ENCODE data around the gene APIP.

Gene APIP, protein sequence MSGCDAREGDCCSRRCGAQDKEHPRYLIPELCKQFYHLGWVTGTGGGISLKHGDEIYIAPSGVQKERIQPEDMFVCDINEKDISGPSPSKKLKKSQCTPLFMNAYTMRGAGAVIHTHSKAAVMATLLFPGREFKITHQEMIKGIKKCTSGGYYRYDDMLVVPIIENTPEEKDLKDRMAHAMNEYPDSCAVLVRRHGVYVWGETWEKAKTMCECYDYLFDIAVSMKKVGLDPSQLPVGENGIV

DNA sequence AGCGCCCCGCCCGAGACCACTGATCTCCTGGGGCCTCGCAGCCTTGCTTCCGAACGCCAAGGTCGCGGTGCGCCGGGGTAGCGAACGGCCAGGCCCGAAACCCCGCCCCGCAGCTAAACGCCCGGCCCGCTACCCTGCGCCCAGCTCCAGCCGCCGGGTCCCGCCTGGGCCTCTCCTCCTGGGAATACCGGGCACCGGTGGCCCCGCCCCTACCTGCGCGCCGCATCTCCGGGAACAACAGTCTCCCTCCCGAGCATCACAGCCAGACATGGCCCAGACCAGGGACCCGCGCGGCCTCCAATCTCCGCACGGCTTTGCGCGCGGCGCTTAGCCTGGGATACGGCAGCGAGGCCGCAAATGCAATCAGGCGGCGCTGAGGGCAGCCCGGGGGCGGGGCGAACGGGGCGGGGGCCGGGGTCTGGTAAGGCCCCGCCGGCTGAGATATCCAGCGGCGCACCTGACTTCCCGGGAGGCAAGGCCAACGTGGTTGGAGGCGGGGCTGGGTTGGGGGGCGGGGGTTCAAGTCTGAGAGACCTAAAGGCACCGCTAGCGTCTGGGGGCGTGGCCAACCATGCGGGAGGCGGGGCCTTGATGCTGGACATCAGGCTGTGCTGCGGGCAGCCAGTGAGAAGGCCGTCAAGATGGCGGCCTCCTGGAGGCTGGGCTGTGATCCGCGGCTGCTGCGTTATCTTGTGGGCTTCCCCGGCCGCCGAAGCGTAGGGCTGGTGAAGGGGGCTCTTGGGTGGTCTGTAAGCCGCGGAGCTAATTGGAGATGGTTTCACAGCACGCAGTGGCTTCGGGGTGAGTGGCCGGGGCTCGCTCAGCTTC, at the start of gene APIP, which contains the start of gene PDHX:
TSS of gene APIP (minus strand) at position 365 of the 828 bp plus-strand sequence. CDS start at position 270, 95 bp downstream.
TSS of gene PDHX (plus strand) at position 604 of the 828 bp plus-strand sequence. CDS start at position 642, 38 bp downstream.
- Mint-ChIP-seq H3K9me3 (no peaks in the 10 kb centered on the region), H3K36me3 (ENCODE audit: low read depth) (peaks cover 47% of the 10 kb centered on the region), H3K27me3 (no peaks in the 10 kb centered on the region), H3K4me1 (ENCODE audit: low read depth) (peaks cover 61% of the 10 kb centered on the region), H3K4me3 (peak within 1 kb of the TSS; percentile 96), H3K27ac (peak within 1 kb of the TSS; percentile 98)
- intact Hi-C loops (cut with micrococcal nuclease) = loop anchor here (5.0 kb wide), 1 partner anchor 864 kb away; the partner anchor contains the start of gene CAPRIN1

DNA sequence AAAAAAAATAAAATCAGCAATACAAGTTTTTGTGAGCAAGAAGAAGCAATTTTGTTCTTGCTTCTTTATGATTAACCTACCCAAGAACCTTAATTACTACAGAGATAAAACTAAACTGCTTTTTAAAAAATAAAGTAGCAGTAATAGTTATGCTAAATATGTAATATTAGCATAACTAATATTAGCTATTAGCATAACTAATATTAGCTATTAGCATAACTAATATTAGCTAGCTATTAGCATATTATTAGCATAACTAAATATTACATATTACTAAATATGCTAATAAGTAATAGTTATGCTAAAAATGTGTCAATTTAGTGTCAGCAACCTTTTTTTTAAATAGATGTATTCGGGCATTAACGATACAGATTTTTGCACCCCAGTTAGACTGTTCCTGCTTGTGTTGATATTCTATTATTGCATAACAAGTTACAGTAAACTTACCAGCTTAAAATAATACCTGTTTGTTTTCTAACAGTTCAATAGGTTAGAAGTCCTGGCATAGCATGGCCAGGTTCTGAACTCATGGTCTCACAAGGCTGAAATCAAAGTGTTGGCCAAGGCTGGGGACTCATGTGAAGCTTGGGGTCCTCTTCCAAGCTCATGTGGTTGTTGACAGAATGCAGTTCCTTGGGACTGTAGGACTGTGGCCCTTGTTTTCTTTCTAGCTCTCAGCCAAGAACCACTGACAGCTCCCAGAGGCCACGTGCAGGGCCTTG, 48.6 kb upstream of the APIP start:
- Mint-ChIP-seq H3K27me3 (no peaks in the 10 kb centered on the region), H3K4me3 (no peak overlapping the region), H3K27ac (no peak overlapping the region), H3K4me1 (ENCODE audit: low read depth) (no peaks in the 10 kb centered on the region), H3K9me3 (no peaks in the 10 kb centered on the region), H3K36me3 (ENCODE audit: low read depth) (peaks cover 54% of the 10 kb centered on the region)
- intact Hi-C loops (cut with micrococcal nuclease) = no loop called here

DNA sequence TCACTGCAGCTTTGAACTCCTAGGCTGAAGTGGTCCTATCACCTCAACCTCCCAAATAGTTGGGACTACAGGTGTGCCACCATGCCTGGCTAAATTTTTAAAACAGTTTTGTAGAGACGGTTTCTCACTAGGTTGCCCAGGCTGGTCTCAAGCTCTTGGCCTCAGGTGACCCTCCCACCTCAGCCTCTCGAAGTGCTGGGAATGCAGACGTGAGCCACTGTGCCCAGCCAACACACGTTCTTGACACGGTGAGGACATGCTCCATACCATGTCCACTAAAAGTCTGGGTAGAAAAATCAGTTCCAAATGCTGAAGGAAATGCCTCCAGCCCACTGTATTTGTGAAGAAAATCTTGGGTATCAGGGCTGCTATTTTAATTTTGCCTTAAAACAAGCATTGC, 47.2 kb upstream of the APIP start:
- H3K4me3 Mint-ChIP-seq = no peak overlapping the region
- peaks cover 56% of the 10 kb centered on the region for H3K36me3 Mint-ChIP-seq (ENCODE audit: low read depth)
- no peaks in the 10 kb centered on the region for H3K9me3 Mint-ChIP-seq
- H3K27me3 Mint-ChIP-seq = no peaks in the 10 kb centered on the region
- intact Hi-C loops (cut with micrococcal nuclease) = no loop called here
- peaks cover 6% of the 10 kb centered on the region for H3K4me1 Mint-ChIP-seq (ENCODE audit: low read depth)
- no peak overlapping the region for H3K27ac Mint-ChIP-seq

DNA sequence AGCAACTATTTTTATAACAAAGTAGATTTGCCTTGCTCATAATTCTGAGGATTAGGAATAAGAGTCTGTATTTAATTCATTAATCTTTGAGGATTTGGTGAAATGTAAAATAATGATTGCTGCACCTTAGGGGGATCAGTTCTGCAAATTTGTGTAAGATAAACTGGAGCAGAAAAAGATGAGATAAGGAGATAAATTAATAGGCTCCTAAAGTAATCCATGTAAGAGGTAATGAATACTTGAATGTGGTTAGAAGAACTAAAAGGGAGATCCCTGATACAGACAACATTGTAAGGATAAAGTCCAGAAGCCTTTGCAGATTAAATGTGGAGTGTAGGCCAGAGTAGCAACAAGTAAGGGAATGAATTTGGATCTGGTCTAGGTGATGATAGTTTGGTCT, 45.9 kb upstream of the APIP start:
- no peak overlapping the region for H3K4me3 Mint-ChIP-seq
- H3K27ac Mint-ChIP-seq = no peak overlapping the region
- H3K36me3 Mint-ChIP-seq (ENCODE audit: low read depth) = peaks cover 47% of the 10 kb centered on the region
- peaks cover 8% of the 10 kb centered on the region for H3K4me1 Mint-ChIP-seq (ENCODE audit: low read depth)
- H3K9me3 Mint-ChIP-seq = no peaks in the 10 kb centered on the region
- intact Hi-C loops (cut with micrococcal nuclease) = no loop called here
- H3K27me3 Mint-ChIP-seq = no peaks in the 10 kb centered on the region

DNA sequence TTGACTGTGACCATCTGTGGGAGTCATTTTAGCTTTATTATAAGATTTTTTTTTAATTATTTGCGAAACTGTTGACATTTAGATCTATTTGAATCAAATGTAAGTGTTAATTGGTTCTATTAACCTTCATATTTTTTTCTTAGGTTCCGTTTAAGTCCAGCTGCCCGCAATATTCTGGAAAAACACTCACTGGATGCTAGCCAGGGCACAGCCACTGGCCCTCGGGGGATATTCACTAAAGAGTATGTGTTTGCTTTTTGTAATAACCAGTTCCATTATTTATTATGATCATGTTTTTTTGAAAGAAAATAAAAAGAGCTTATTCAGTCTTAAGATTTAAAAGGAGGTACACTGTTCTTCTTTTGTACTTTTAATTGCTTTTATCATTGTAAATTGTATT, 44.1 kb upstream of the APIP start:
- intact Hi-C loops (cut with micrococcal nuclease) = no loop called here
- H3K27ac Mint-ChIP-seq = no peak overlapping the region

DNA sequence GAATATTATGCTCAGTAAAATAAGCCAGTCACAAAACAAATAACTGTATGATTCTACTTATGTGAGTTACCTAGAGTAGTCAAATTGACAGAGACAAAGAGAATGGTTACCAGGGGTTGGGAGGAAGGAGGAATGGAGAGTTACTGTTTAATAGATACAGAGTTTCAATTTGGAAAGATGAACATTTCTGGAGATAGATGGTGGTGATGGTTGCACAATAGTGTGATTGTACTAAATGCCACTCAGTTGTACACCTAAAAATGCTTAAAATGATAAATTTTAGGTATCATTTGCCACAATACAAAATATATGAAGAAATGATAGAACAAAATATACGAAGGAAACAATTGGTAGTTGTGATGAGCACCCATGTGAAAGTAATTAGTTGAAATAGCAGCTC, 43.6 kb upstream of the APIP start:
- peaks cover 12% of the 10 kb centered on the region for H3K4me1 Mint-ChIP-seq (ENCODE audit: low read depth)
- H3K4me3 Mint-ChIP-seq = no peak overlapping the region
- peaks cover 36% of the 10 kb centered on the region for H3K36me3 Mint-ChIP-seq (ENCODE audit: low read depth)
- H3K27ac Mint-ChIP-seq = no peak overlapping the region
- intact Hi-C loops (cut with micrococcal nuclease) = no loop called here
- no peaks in the 10 kb centered on the region for H3K27me3 Mint-ChIP-seq
- H3K9me3 Mint-ChIP-seq = no peaks in the 10 kb centered on the region

More for the DNA sequence above, 44.1 kb upstream of the APIP start:
- peaks cover 12% of the 10 kb centered on the region for H3K4me1 Mint-ChIP-seq (ENCODE audit: low read depth)
- H3K4me3 Mint-ChIP-seq = no peak overlapping the region
- H3K27me3 Mint-ChIP-seq = no peaks in the 10 kb centered on the region
- peaks cover 36% of the 10 kb centered on the region for H3K36me3 Mint-ChIP-seq (ENCODE audit: low read depth)
- no peaks in the 10 kb centered on the region for H3K9me3 Mint-ChIP-seq

DNA sequence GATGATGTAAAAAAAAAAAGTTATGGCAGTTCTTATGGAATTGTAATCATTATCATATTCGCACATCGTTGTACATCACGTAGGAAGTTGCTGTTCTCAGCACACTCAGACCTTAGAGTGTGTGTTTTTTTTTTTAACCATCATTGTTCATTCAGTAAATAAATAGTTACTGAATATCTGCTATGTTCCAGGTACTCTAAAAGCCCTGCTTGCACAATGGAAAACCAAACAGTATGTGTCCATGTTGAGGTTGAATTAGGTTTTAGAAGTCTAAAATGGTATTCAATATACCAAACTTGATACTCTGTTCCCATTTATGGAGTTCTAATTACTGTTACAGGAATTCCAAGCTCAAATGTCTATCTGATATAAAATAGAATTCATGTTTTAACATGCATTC, 41.4 kb upstream of the APIP start:
- no peaks in the 10 kb centered on the region for H3K9me3 Mint-ChIP-seq
- H3K36me3 Mint-ChIP-seq (ENCODE audit: low read depth) = peaks cover 28% of the 10 kb centered on the region
- no peaks in the 10 kb centered on the region for H3K27me3 Mint-ChIP-seq
- intact Hi-C loops (cut with micrococcal nuclease) = no loop called here
- H3K27ac Mint-ChIP-seq = no peak overlapping the region
- no peak overlapping the region for H3K4me3 Mint-ChIP-seq
- peaks cover 12% of the 10 kb centered on the region for H3K4me1 Mint-ChIP-seq (ENCODE audit: low read depth)

DNA sequence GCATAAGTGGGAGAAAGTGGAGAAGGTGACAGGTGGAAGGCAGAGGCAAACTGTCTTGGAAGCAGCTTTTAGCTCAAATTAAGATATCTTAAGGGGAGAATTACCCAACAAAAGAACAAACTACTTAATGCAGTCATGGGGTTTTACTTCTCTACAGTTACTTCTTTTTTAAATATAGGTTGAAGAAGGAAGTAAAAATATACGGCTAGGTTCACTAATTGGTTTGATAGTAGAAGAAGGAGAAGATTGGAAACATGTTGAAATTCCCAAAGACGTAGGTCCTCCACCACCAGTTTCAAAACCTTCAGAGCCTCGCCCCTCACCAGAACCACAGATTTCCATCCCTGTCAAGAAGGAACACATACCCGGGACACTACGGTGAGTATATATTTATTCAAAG, 41.0 kb upstream of the APIP start:
- Mint-ChIP-seq H3K4me3 (no peak overlapping the region), H3K27ac (peak overlapping the region; percentile 48), H3K36me3 (ENCODE audit: low read depth) (peaks cover 28% of the 10 kb centered on the region)

DNA sequence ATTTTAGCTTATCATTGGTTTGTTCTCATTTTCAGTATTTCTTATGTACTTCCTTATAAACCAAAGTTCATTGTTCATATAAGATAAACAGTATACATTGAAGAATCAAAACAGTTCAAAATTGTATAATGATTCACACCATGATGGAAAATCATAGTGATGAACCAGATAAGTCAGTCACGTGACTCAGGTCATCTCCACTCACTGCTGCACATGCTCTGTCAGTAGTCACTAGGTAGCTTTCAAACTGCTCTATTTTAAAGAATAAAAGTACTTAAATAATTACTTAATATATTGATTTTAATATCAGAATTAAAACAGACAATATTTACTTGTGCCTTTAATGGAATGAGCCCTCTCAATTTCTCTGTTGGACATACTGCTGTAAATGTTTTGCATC, 37.8 kb upstream of the APIP start:
- Mint-ChIP-seq H3K27ac (no peak overlapping the region), H3K4me3 (no peak overlapping the region), H3K4me1 (ENCODE audit: low read depth) (peaks cover 7% of the 10 kb centered on the region), H3K27me3 (no peaks in the 10 kb centered on the region), H3K9me3 (no peaks in the 10 kb centered on the region), H3K36me3 (ENCODE audit: low read depth) (peaks cover 25% of the 10 kb centered on the region)
- intact Hi-C loops (cut with micrococcal nuclease) = no loop called here

More for the DNA sequence above, 41.0 kb upstream of the APIP start:
- H3K9me3 Mint-ChIP-seq = no peaks in the 10 kb centered on the region
- H3K27me3 Mint-ChIP-seq = no peaks in the 10 kb centered on the region
- H3K4me1 Mint-ChIP-seq (ENCODE audit: low read depth) = peaks cover 12% of the 10 kb centered on the region
- intact Hi-C loops (cut with micrococcal nuclease) = no loop called here

DNA sequence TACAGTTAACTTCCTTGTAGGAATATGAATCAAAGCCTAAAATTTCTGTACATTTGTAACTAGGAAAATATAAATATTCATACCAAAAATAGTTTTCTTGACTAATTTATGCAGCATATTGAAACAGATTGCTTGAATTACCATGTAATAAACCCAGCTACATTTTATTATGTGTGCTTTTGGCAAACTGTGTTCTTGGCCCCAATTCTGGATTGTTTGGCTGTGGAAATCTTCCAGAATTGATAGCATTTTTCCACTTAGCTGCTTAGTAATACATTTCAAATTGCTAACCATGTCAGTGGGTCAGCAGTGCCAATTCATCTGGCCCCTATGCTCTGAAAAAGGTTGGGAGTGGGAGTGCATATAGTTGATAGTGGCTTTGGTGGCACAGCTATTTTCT, 32.5 kb upstream of the APIP start:
- Mint-ChIP-seq H3K27ac (no peak overlapping the region), H3K36me3 (ENCODE audit: low read depth) (peaks cover 39% of the 10 kb centered on the region), H3K4me3 (no peak overlapping the region), H3K4me1 (ENCODE audit: low read depth) (peaks cover 10% of the 10 kb centered on the region), H3K27me3 (no peaks in the 10 kb centered on the region), H3K9me3 (no peaks in the 10 kb centered on the region)
- intact Hi-C loops (cut with micrococcal nuclease) = no loop called here

DNA sequence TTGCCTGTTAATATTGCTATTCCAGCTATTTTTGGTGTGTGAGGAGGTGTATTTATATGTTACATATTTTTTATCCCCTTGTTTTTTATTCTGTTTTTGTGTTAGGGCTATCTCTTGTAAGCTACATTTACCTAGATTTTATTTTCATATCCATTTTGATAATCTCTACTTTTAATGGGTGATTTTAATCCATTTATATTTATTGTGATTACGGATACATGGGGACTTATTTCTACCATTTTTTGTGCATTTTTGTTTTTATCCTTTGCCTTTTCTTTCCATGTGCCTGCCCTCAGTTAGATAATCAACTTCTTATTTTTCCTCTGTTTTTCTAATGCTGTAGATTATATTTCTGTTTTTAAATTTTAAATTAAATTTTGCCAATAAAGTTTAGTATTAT, 28.5 kb upstream of the APIP start:
- intact Hi-C loops (cut with micrococcal nuclease) = no loop called here
- H3K9me3 Mint-ChIP-seq = no peaks in the 10 kb centered on the region
- H3K27me3 Mint-ChIP-seq = no peaks in the 10 kb centered on the region
- H3K4me3 Mint-ChIP-seq = no peak overlapping the region
- peaks cover 10% of the 10 kb centered on the region for H3K4me1 Mint-ChIP-seq (ENCODE audit: low read depth)
- H3K36me3 Mint-ChIP-seq (ENCODE audit: low read depth) = peaks cover 42% of the 10 kb centered on the region
- no peak overlapping the region for H3K27ac Mint-ChIP-seq

DNA sequence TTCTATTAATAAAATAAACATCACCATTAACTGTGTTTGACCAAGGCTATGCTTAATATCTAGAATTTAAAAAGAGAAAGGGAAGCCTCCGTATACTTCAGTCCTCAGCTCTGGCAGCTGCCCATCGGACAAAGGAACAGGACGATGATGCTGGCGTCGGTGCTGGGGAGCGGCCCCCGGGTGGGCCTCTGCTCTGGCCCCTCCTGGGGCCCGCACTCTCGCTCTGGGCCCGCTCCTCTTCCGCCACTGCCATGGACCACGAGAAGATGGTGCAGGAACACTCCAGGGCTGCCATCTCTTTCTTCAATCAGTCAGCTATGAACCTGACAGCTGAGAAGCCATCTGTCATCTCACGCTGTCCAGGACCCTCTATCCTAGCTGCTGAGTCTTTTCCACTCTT, 25.5 kb upstream of the APIP start:
- H3K4me3 Mint-ChIP-seq = no peak overlapping the region
- H3K27me3 Mint-ChIP-seq = no peaks in the 10 kb centered on the region
- peaks cover 51% of the 10 kb centered on the region for H3K36me3 Mint-ChIP-seq (ENCODE audit: low read depth)
- intact Hi-C loops (cut with micrococcal nuclease) = no loop called here
- no peak overlapping the region for H3K27ac Mint-ChIP-seq
- H3K4me1 Mint-ChIP-seq (ENCODE audit: low read depth) = peaks cover 16% of the 10 kb centered on the region
- H3K9me3 Mint-ChIP-seq = no peaks in the 10 kb centered on the region

DNA sequence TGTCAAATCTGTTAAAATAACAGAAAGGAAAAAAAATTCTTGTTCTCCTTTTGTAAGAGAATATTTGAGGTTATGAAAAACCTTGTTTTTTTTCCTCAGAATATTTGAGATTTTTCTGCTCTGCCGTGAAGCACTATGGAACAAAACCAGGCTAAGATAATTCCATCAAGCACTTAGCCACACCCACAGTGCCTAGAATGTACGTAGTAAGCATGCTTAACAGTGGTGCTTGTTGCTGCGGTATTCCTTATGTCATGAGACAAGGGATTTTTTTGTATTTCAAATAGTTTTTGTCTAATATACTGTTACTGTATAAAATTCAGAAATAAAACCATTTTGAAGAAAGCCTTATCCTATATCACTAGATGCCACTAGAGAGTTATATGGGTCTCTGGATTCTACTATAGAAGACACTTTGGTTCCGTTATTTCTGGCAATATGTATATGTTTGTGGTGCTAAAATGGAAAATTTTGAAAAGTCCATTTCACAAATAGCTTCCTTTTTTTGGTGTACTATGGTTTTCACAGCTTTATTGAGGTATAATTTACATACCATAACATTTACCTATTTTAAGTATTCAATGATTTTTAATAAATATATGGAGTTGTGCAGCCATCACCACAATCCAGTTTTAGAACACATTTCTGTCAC, 24.0 kb upstream of the APIP start:
- Mint-ChIP-seq H3K9me3 (no peaks in the 10 kb centered on the region), H3K4me1 (ENCODE audit: low read depth) (peaks cover 18% of the 10 kb centered on the region), H3K27me3 (no peaks in the 10 kb centered on the region), H3K27ac (no peak overlapping the region), H3K36me3 (ENCODE audit: low read depth) (peaks cover 51% of the 10 kb centered on the region), H3K4me3 (no peak overlapping the region)
- intact Hi-C loops (cut with micrococcal nuclease) = no loop called here

Measured in dendritic cell treated with granulocyte-macrophage colony-stimulating factor and Interleukin-4, amounts not matched to agents 40 ng/mL and 50 ng/mL, for 4 days (primary cell).